CD4-positive, alpha-beta T cell treated with Interleukin-4 for 4 hours (primary cell): ENCODE data around the gene LMTK2.
"Not testable (repeated sequence)": the region's sequence is repeated elsewhere in the genome, so short reads cannot be mapped to it uniquely, and the experiment has no call there.

Experiments used
- DNase-seq: peaks from one replicate; pipeline ENCODE4 v3.0.0-alpha.2; 2020

LMTK2 gene

GRCh38 chr7:98107313-98107721 lies 655 bp downstream of the LMTK2 start:
- DNase-seq, result no peak

GRCh38 chr7:98110249-98111022 lies 3.8 kb downstream of the LMTK2 start:
- DNase-seq, result no peak

- DNase-seq, result no peak
Observed at GRCh38 chr7:98112077-98112476, 5.4 kb downstream of the LMTK2 start.

DNA sequence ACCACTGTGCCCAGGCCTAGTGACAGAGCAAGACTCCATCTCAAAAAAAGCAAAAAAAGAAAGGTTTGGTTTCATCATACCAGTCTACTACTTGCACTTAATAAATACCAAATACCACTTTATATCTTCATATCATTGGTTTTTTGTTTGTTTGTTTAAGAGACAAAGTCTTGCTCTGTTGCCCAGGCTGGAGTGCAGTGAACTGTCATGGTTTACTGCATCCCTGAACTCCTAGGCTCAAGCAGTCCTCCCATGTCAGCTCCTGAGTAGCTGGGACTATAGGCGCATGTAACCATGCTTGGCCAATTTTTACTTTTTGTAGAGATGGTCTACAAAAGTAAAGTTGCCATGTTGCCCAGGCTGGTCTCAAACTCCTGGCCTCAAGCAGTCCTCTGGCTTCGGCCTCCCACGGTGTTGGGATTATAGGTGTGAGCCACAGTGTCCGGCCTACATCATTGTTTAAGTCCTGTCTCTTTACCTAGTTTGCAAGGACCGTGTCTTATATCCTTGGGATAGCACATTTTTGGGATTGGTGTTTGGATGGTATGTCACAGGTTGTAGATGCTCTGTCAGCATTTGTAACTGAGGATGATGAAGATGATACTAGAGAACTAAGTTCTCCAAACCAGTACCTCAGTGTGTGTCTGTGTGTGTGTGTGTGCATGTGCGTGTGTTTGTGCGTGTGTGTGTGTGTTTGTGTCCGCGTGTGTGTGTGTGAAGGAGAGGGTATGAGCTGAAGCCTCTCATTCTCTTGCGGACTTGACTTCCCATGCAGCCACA lies 9.3 kb downstream of the LMTK2 start:
- no peak for DNase-seq

- DNase-seq, result no peak
Observed at GRCh38 chr7:98116656-98117461, 10.2 kb downstream of the LMTK2 start.

DNA sequence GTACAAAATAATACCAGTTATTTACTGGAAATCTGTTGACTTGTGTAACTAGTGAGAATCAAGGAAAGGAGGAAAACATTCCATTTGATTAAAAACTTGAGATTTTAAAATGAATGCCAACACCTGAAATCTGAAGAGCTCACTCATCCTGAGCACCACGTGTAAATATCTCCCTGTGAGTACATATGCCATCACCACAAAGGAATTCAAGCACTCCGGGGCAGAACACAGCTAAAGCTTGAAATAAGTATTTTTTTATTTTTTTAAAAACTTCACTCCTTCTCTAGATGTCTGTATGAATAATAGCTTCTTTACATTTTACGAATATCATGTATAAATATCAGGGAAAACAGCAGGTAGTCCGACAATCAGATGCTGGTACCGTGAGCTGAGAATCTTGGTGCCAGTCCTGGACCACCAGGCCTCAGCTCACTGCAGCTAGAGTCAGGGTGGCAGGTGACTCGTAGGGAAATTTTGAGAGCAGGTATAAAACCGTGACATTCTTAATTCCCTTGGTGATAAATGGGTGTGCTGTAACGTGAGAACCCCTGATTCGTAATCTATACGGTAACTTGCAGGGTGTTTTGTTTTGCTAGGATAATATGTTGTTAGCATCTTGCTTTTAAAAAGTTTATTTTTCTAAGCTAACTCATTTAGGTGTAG lies 12.7 kb downstream of the LMTK2 start:
- no peak for DNase-seq

- no peak for DNase-seq
Observed at GRCh38 chr7:98120559-98120958, 13.9 kb downstream of the LMTK2 start.

DNA sequence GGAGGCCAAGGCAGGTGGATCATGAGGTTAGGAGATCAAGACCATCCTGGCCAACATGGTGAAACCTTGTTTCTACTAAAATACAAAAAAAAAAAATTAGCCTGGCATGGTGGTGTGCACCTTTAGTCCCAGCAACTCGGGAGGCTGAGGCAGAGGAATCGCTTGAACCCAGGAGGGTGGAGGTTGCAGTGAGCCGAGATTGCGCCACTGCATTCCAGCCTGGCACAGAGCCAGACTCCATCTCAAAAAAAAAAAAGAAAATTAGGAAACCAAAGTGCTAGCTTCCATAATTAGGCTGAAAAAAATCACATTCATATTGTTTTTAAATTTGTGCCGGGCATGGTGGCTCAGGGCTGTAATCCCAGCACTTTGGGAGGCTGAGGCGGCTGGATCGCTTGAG lies 14.7 kb downstream of the LMTK2 start:
- not testable (repeated sequence) for DNase-seq

DNA sequence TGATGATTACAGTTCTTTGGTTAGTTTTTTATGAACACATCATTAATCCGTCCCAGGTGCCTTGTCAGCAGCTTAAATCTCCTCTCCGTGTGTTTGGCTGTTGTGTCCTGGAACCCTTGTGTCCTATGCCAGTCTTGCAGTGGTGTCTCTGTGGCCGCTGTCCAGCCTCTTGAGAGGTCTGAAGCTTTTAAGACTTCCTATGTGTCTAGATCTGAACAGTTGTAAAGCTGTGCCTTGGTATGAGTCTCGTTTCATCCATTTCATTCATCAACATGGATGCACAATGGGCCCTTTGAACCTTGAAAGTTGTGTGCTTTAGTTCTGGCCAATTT lies 16.7 kb downstream of the LMTK2 start:
- no peak for DNase-seq

DNA sequence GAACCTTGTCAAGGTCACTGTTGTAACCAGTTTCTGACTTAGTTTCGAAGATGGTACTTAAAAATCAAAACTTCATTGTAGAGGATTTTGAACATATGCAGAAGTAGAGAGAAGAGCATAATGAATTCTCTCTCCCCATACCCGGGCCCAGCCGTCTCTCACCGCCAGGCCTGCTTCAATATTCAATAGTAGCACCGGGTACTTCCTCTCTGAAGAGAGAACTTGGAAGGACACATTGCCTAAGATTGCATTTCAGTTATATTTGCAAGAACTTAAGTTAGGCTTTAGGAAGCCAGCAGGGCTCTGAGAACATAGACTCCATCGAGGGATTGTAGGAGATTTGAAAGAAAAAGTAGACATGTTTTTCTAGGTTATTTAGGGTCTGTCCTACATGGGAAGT lies 19.1 kb downstream of the LMTK2 start:
- DNase-seq, result no peak

DNA sequence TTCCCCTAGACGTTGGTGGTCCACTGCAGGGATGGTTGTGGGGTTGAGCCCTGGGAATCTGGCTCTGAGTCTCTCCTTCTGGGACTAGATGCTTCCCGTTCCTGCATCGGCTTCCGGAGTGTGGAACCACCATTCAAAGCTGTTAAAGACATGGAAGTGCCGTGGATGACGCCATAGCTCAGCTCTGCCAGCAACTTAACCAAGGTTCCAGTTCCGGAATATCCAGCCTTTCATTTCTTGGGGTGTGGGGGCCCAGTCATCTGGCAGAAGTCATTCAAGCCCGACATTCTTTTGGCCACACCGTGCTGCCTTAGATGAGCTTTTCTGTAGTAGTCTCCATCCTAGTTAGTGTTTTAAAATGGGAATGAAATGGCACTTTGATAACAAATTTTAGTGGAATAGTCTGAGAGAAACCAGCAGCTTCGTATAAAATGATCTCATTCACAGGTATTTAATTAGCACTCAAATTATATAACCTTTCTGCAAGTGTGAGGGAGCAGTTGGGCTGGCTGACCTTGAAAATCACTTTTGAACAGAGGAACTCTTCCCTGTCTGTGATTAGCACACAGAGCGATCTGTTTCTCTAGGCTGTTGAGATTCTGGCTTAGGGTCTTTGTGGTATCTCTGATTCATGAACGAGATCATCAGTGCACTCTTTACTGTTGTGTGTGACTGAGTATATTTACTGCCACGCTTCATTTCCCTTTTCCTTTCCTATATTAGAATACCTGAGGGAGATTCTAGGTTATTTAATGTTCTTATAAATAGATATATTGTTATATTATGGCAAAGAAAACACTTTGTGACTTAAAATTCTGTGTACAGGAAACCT lies 19.9 kb downstream of the LMTK2 start:
- DNase-seq, result no peak

DNA sequence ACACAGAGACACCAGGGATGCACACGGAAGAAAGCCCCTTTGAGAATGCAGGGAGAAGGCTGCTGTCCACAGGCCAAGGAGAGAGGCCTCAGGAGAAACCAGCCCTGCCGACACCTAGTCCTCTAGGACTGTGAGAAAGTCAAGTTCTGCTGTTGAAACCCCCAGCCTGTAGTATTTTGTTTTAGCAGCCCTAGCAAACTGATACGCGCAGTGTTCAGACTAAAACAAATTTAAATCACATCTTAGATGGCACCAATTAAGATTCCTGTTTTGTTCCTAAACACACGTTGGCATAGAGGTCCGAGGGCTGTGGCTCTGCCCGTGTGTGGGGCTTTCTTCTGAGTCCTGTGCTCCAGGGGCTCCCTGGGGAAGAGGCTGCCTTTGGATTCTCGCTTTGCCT lies 21.7 kb downstream of the LMTK2 start:
- DNase-seq, result no peak

DNA sequence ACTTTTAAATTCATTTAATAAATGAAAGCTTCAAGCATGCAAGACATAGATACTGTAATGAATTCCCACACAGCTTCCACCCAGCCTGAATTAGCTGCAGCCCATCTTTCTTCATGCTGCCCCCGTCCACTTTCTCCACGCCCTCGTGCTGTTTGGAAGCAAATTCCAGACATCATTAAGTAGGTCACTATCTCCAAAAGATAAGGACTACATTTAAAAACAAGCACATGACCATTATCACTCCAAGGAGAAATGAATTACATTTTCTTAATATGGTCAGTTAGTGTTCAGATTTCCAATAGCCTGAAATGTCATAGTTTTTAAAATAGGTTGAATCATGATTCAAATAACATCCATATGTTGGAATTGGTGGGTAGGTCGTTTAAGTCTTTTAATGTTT lies 24.3 kb downstream of the LMTK2 start:
- no peak for DNase-seq

DNA sequence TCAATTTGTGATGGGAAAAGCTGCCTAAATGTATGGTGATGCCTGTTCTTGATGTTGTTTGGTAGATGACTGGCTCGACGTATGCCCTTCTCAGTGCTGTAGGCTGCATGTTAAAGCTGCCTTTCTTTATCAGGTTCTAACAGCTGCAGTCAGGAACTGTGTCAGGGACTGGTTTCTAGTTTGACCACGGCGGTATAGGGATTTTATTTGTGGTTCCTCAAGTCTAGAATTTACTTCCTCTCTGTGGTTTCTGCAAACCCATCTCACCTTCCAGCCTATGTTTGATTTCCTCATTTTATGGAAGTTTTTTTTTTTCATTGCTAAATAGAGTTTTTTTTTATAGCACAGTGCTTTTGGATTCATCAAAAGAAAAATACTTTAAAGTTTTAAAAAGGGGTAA lies 26.5 kb downstream of the LMTK2 start:
- DNase-seq, result peak; percentile 44

GRCh38 chr7:98133621-98134303 lies 27.1 kb downstream of the LMTK2 start:
- DNase-seq, result no peak

DNA sequence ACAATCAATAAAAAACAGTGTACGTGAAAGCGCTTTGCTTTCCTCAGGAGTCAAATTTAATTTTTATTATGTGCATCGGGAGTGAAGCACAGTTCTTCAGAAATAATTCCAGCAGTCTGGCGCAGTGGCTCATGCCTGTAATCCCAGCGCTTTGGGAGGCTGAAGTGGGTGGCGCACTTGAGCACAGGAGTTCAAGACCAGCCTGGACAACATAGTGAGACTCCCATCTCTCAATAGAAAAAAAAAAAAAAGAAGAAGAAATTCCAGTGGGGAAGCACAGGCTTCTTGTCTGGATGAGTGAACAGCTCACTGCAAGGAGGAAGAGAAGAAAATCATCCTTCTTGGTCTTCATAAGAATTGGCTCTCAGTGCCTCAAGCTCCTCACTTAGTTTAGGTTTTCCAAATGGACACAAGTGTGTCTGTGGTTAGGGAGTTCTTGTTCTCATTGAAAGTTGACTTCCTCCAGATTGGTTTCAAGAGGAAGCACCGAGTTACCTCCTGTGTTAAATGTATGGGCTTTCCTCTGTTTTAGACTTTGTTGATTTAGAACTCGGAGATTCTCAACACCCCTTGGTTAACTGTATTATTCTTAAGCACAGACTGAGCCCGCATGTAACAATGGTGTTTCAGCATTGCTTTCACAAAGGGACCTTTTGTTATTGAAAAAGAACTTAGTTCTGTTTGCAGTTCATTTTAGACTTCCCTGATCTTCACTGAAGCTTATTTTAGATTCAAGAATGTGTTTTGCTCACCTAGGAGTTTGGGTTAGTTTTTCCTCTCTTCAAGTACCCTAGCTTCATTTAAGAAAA lies 28.0 kb downstream of the LMTK2 start:
- no peak for DNase-seq

DNA sequence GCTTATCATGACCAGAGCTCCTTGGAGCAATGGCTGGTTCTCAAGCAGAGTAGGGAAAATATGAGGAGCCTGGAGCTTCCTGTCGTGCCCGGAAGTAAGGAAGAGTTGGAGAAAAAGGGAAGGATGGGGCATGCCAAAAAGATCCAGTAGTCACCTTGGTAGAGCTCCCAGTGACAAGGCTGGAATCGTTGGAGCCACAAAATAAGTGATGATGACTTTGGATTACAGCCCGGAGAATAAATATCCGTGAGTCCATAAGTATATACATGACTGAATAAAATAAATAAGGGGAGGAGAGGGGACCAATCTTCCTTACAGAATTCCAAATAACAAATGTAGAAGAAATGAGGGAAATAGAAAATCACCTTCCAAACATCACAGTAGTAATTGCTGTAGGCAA lies 29.3 kb downstream of the LMTK2 start:
- no peak for DNase-seq

- DNase-seq, result no peak
Observed at GRCh38 chr7:98136423-98136822, 29.8 kb downstream of the LMTK2 start.

GRCh38 chr7:98137134-98137825 lies 30.6 kb downstream of the LMTK2 start:
- no peak for DNase-seq

DNA sequence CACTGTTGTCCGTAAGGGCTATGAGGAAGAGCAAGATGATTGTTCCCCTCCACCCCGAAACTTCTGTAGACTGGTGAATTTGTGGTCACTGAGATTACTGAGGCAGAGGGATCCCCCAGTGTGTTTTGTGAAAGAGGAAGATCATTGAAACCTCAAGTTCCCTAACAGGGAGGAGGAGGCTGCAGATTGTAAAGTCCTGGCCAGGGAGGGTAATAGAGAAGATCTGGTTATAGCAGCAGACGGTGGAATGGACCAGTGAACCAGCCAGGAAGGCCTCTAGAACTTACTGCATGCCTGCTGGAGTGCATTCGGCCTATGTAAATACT lies 31.1 kb downstream of the LMTK2 start:
- peak; percentile 21 for DNase-seq
